Fibroblast of skin of abdomen (primary cell): Measurements from ENCODE around the gene GNGT1.
"Not testable (repeated sequence)": the region's sequence is repeated elsewhere in the genome, so short reads cannot be mapped to it uniquely, and the experiment has no call there.

Experiments used
- DNase-seq: peaks from one replicate; pipeline ENCODE4 v3.0.0-alpha.2; 2013

Gene GNGT1

GRCh38 chr7:93910076-93910994 is 4.0 kb downstream of the GNGT1 start:
- peak; percentile 76 for DNase-seq

- not testable (repeated sequence) for DNase-seq
Measured at GRCh38 chr7:93911242-93911641, 4.9 kb downstream of the GNGT1 start.

- not testable (repeated sequence) for DNase-seq
Measured at GRCh38 chr7:93911661-93912060, 5.3 kb downstream of the GNGT1 start.

GRCh38 chr7:93913197-93913596 is 6.8 kb downstream of the GNGT1 start:
- DNase-seq: no peak

GRCh38 chr7:93914581-93915066 is 8.3 kb downstream of the GNGT1 start:
- peak; percentile 74 for DNase-seq

GRCh38 chr7:93915206-93915842 is 9.0 kb downstream of the GNGT1 start:
- not testable (repeated sequence) for DNase-seq

- not testable (repeated sequence) for DNase-seq
Measured at GRCh38 chr7:93915888-93916287, 9.5 kb downstream of the GNGT1 start.

GRCh38 chr7:93916315-93916714 is 9.9 kb downstream of the GNGT1 start:
- DNase-seq: not testable (repeated sequence)

GRCh38 chr7:93920496-93921182 is 14.3 kb downstream of the GNGT1 start:
- peak; percentile 28 for DNase-seq

GRCh38 chr7:93921186-93921585 is 14.8 kb downstream of the GNGT1 start:
- no peak for DNase-seq

GRCh38 chr7:93921607-93922566 is 15.5 kb downstream of the GNGT1 start, which contains the start of gene GNG11:
GNG11 (plus strand) TSS chr7:93921735; CDS start chr7:93922138, 403 bp downstream.
- DNase-seq: peak; percentile 71

- DNase-seq: no peak
Measured at GRCh38 chr7:93923296-93923695, 16.9 kb downstream of the GNGT1 start.

GRCh38 chr7:93923942-93924341 is 17.6 kb downstream of the GNGT1 start:
- peak; percentile 49 for DNase-seq

- no peak for DNase-seq
Measured at GRCh38 chr7:93926800-93927199, 20.4 kb downstream of the GNGT1 start.

- no peak for DNase-seq
Measured at GRCh38 chr7:93927585-93927984, 21.2 kb downstream of the GNGT1 start.

- DNase-seq: no peak
Measured at GRCh38 chr7:93931655-93932054, 25.3 kb downstream of the GNGT1 start.

- no peak for DNase-seq
Measured at GRCh38 chr7:93933156-93933555, 26.8 kb downstream of the GNGT1 start.

- no peak for DNase-seq
Measured at GRCh38 chr7:93935102-93935501, 28.7 kb downstream of the GNGT1 start.

- no peak for DNase-seq
Measured at GRCh38 chr7:93937818-93938217, 31.5 kb downstream of the GNGT1 start.

GRCh38 chr7:93938293-93938692 is 31.9 kb downstream of the GNGT1 start:
- no peak for DNase-seq

- DNase-seq: peak; percentile 81
Measured at GRCh38 chr7:93941945-93942344, 35.6 kb downstream of the GNGT1 start.
